H9 (cell line): ENCODE data around the gene LGALS9B. TPM values are rescaled to one million over a fixed set of nuclear protein-coding genes. Genes with fewer than 3 reads are reported as not detected.
"Not testable (repeated sequence)": the region's sequence is repeated elsewhere in the genome, so short reads cannot be mapped to it uniquely, and the experiment has no call there.

ENCODE experiments used
- DNase-seq: peaks from one replicate; pipeline ENCODE4 v3.0.0-alpha.2; 2017
- H2AFZ ChIP-seq: one replicate; pipeline ENCODE4 v1.6.1; 2013; ENCODE audit warnings: mild to moderate bottlenecking, low read length, control low read depth, moderate library complexity
- H2AK5ac ChIP-seq: 2 replicates; pipeline ENCODE4 v1.6.1; 2013; ENCODE audit warnings: low read length, control low read depth, mixed read lengths; ENCODE audit not compliant: insufficient read length
- H2BK120ac ChIP-seq: one replicate; pipeline ENCODE4 v1.6.1; 2013; ENCODE audit warnings: low read depth, mild to moderate bottlenecking, low read length, control low read depth, inconsistent platforms; ENCODE audit not compliant: poor library complexity, severe bottlenecking
- H2BK12ac ChIP-seq: 2 replicates; pipeline ENCODE4 v1.6.1; 2013; ENCODE audit warnings: low read length, control low read depth, mixed read lengths, low read depth; ENCODE audit not compliant: insufficient read length
- H2BK15ac ChIP-seq: 2 replicates; pipeline ENCODE4 v1.6.1; 2013; ENCODE audit warnings: low read depth, low read length, control low read depth
- H2BK20ac ChIP-seq: one replicate; pipeline ENCODE4 v1.6.1; 2013; ENCODE audit warnings: low read depth, mild to moderate bottlenecking, low read length, control low read depth, inconsistent platforms; ENCODE audit not compliant: poor library complexity, severe bottlenecking
- H2BK5ac ChIP-seq: 2 replicates; pipeline ENCODE4 v1.6.1; 2013; ENCODE audit warnings: low read length, control low read depth, mixed read lengths; ENCODE audit not compliant: insufficient read length
- H3K14ac ChIP-seq: 2 replicates; pipeline ENCODE4 v1.6.1; 2013; ENCODE audit warnings: low read length, control low read depth; ENCODE audit not compliant: insufficient read depth
- H3K18ac ChIP-seq: 2 replicates; pipeline ENCODE4 v1.6.1; 2013; ENCODE audit warnings: low read depth, mild to moderate bottlenecking, mixed read lengths, low read length, control low read depth; ENCODE audit not compliant: insufficient read length
- H3K23ac ChIP-seq: 2 replicates; pipeline ENCODE4 v1.6.1; 2013; ENCODE audit warnings: low read length, control low read depth, mixed read lengths, low read depth; ENCODE audit not compliant: insufficient read length
- H3K23me2 ChIP-seq: 2 replicates; pipeline ENCODE4 v1.6.1; 2013; ENCODE audit warnings: low read depth, mild to moderate bottlenecking, mixed read lengths, low read length, control low read depth; ENCODE audit not compliant: insufficient read length, poor library complexity, severe bottlenecking
- H3K27ac ChIP-seq: 2 replicates; pipeline ENCODE4 v1.5.1; 2013; ENCODE audit warnings: low read length, control low read depth, mixed read lengths, low read depth; ENCODE audit not compliant: insufficient read length
- H3K27me3 ChIP-seq: 2 replicates; pipeline ENCODE4 v1.6.1; 2013; ENCODE audit warnings: low read length, control low read depth, inconsistent platforms; ENCODE audit not compliant: insufficient read depth
- H3K4ac ChIP-seq: 2 replicates; pipeline ENCODE4 v1.6.1; 2013; ENCODE audit warnings: low read depth, mild to moderate bottlenecking, control low read depth, inconsistent platforms, low read length, moderate library complexity
- H3K4me1 ChIP-seq: 2 replicates; pipeline ENCODE4 v1.6.1; 2013; ENCODE audit warnings: low read length, control low read depth, inconsistent platforms; ENCODE audit not compliant: insufficient read depth
- H3K4me2 ChIP-seq: 2 replicates; pipeline ENCODE4 v1.6.1; 2013; ENCODE audit warnings: low read length, control low read depth, mixed read lengths; ENCODE audit not compliant: insufficient read length, insufficient read depth
- H3K56ac ChIP-seq: 2 replicates; pipeline ENCODE4 v1.6.1; 2013; ENCODE audit warnings: low read depth, mild to moderate bottlenecking, mixed read lengths, low read length, control low read depth; ENCODE audit not compliant: insufficient read length
- H3K79me1 ChIP-seq: 2 replicates; pipeline ENCODE4 v1.6.1; 2013; ENCODE audit warnings: low read depth, mild to moderate bottlenecking, moderate library complexity, low read length, control low read depth, inconsistent platforms; ENCODE audit not compliant: insufficient read depth, poor library complexity, severe bottlenecking
- H3K79me2 ChIP-seq: 2 replicates; pipeline ENCODE4 v1.6.1; 2013; ENCODE audit warnings: low read length, control low read depth, inconsistent platforms; ENCODE audit not compliant: insufficient read depth
- H3K9ac ChIP-seq: 2 replicates; pipeline ENCODE4 v1.6.1; 2013; ENCODE audit warnings: low read length, control low read depth, mixed read lengths; ENCODE audit not compliant: insufficient read length; ENCODE audit errors: extremely low read depth
- H3K9me3 ChIP-seq: one replicate; pipeline ENCODE4 v1.6.1; 2013; ENCODE audit warnings: low read depth, low read length, inconsistent platforms; ENCODE audit not compliant: control insufficient read depth
- H3T11ph ChIP-seq: one replicate; pipeline ENCODE4 v1.6.1; 2013; ENCODE audit warnings: mild to moderate bottlenecking, low read length, control low read depth, inconsistent platforms
- H4K20me1 ChIP-seq: one replicate; pipeline ENCODE4 v1.6.1; 2013; ENCODE audit not compliant: control insufficient read depth, insufficient read length, insufficient read depth
- H4K5ac ChIP-seq: 2 replicates; pipeline ENCODE4 v1.6.1; 2013; ENCODE audit warnings: low read depth, mild to moderate bottlenecking, mixed read lengths, low read length, control low read depth; ENCODE audit not compliant: insufficient read length
- H4K8ac ChIP-seq: replicated peaks from 2 replicates; pipeline ENCODE4 v1.6.1; 2013; ENCODE audit warnings: low read length, control low read depth, mixed read lengths, low read depth; ENCODE audit not compliant: insufficient read length
- H4K91ac ChIP-seq: 2 replicates; pipeline ENCODE4 v1.6.1; 2013; ENCODE audit warnings: low read depth, mild to moderate bottlenecking, moderate library complexity, mixed read lengths, low read length, control low read depth; ENCODE audit not compliant: insufficient read length
- H3K27ac Mint-ChIP-seq, 3 experiments: 2 replicates in 2 of 3; 3 replicates in 1 of 3; pipeline ENCODE4 v1.8.0; 2020 to 2021; ENCODE audit warnings: mixed read lengths in 3 of 3, mild to moderate bottlenecking in 1 of 3, moderate library complexity in 1 of 3
- H3K27me3 Mint-ChIP-seq: 2 replicates; pipeline ENCODE4 v1.8.0; 2021; ENCODE audit warnings: low read depth, mild to moderate bottlenecking, moderate library complexity, mixed read lengths
- H3K36me3 Mint-ChIP-seq, 3 experiments: 2 replicates in 2 of 3; 3 replicates in 1 of 3; pipeline ENCODE4 v1.8.0; 2020 to 2021; ENCODE audit warnings: low read depth in 3 of 3, mixed read lengths in 3 of 3; ENCODE audit not compliant: insufficient read depth in 1 of 3
- H3K4me1 Mint-ChIP-seq, 2 experiments: 2 replicates each; pipeline ENCODE4 v1.8.0; 2020; ENCODE audit warnings: mixed read lengths in 2 of 2
- H3K4me3 Mint-ChIP-seq, 2 experiments: 2 replicates in 1 of 2; 3 replicates in 1 of 2; pipeline ENCODE4 v1.8.0; 2020 to 2021; ENCODE audit warnings: mild to moderate bottlenecking in 2 of 2, mixed read lengths in 2 of 2, moderate library complexity in 1 of 2
- H3K9me3 Mint-ChIP-seq, 2 experiments: 2 replicates in 1 of 2; 3 replicates in 1 of 2; pipeline ENCODE4 v1.8.0; 2020; ENCODE audit warnings: mild to moderate bottlenecking in 2 of 2, mixed read lengths in 2 of 2, moderate library complexity in 1 of 2
- WGBS: extraction: QIAGEN DNeasy Blood & Tissue Kit; methylation state at CpG from one replicate; pipeline ENCODE4 v1.1.7; 2013; ENCODE audit warnings: missing lambda C conversion rate, low lambda C conversion rate, mixed read lengths; ENCODE audit not compliant: insufficient read length; ENCODE audit errors: extremely low coverage; 5-methylcytosine and 5-hydroxymethylcytosine counted together
- total RNA-seq: library from RNA; stranded (reverse); gene quantifications from 2 replicates; pipeline ENCODE4 v1.2.1, GENCODE V29; 2021

The LGALS9B gene
- total RNA-seq, 1 experiment from 2014 or later = not detected

GRCh38 chr17:20450852-20451251 is 16.5 kb downstream of the LGALS9B start:
- H3K9me3 Mint-ChIP-seq, H2BK120ac ChIP-seq, H2BK12ac ChIP-seq: not testable (repeated sequence)

GRCh38 chr17:20447534-20448321 is 19.6 kb downstream of the LGALS9B start:
- not testable (repeated sequence) for H3K4me3 Mint-ChIP-seq, H2BK120ac ChIP-seq, H3K79me2 ChIP-seq, H3K9me3 ChIP-seq, H3K4me1 ChIP-seq, H3K9ac ChIP-seq, H3K23me2 ChIP-seq, H3K56ac ChIP-seq, H3K36me3 Mint-ChIP-seq, H2BK5ac ChIP-seq, H3K27me3 ChIP-seq, H2BK20ac ChIP-seq, H4K8ac ChIP-seq, H4K91ac ChIP-seq, H3K14ac ChIP-seq, H3K4me2 ChIP-seq, H2BK15ac ChIP-seq, H3K27ac ChIP-seq, H3K23ac ChIP-seq, H2AFZ ChIP-seq, H3K18ac ChIP-seq, H3T11ph ChIP-seq, H2BK12ac ChIP-seq, H2AK5ac ChIP-seq, H3K79me1 ChIP-seq, H3K9me3 Mint-ChIP-seq, H4K20me1 ChIP-seq, H4K5ac ChIP-seq, H3K27me3 Mint-ChIP-seq, H3K27ac Mint-ChIP-seq, H3K4ac ChIP-seq, H3K4me1 Mint-ChIP-seq
- DNase-seq = peak; percentile 26
- no CpG with 5 or more reads among the region's 26 CpGs for WGBS

More at GRCh38 chr17:20450852-20451251, 16.5 kb downstream of the LGALS9B start:
- not testable (repeated sequence) for H3K27me3 ChIP-seq, H3K4ac ChIP-seq, H2BK20ac ChIP-seq, H4K8ac ChIP-seq, H3K79me1 ChIP-seq, H3K36me3 Mint-ChIP-seq, H4K20me1 ChIP-seq, H3K27ac ChIP-seq, H2AK5ac ChIP-seq, DNase-seq, H2BK15ac ChIP-seq, H3K27me3 Mint-ChIP-seq, H3K23me2 ChIP-seq, H3K56ac ChIP-seq, H3K4me3 Mint-ChIP-seq, H3K23ac ChIP-seq, H3K18ac ChIP-seq, H3K4me1 ChIP-seq, H2BK5ac ChIP-seq, H3K4me1 Mint-ChIP-seq, H3K14ac ChIP-seq, H3K9ac ChIP-seq, H3K79me2 ChIP-seq, H3K4me2 ChIP-seq, H3T11ph ChIP-seq, H3K27ac Mint-ChIP-seq, H3K9me3 ChIP-seq, H2AFZ ChIP-seq, H4K5ac ChIP-seq, H4K91ac ChIP-seq
- WGBS = no CpG with 5 or more reads among the region's 12 CpGs
